HepG2 (cell line): ENCODE data around the gene RUFY2. TPM values are rescaled to one million over a fixed set of nuclear protein-coding genes. Genes with fewer than 3 reads are reported as not detected.
A peak's percentile ranks its signal among the peaks of the same experiment; 100 is the strongest.

Experiments
- FOXA3 ChIP-seq: IDR thresholded peaks from 2 replicates; pipeline ENCODE4 v1.6.1; 2016; ENCODE audit warnings: missing genetic modification reagents, missing compliant biosample characterization
- HMG20A ChIP-seq: IDR thresholded peaks from 2 replicates; pipeline ENCODE4 v1.6.1; 2016; ENCODE audit warnings: borderline replicate concordance
- MIXL1 ChIP-seq: IDR thresholded peaks from 2 replicates; pipeline ENCODE4 v1.6.1; 2016
- MTA3 ChIP-seq: sonication (generic); formaldehyde crosslinking; IDR thresholded peaks from 2 replicates; pipeline ENCODE4 v1.4.0; 2020; ENCODE audit warnings: missing genetic modification reagents
- NCOR1 ChIP-seq: fragments of 200-600 bp; sonication (generic); IDR thresholded peaks from 2 replicates; pipeline ENCODE4 v1.7.0; 2017; ENCODE audit warnings: antibody characterized with exemption, low read length, borderline replicate concordance
- NFIC ChIP-seq: IDR thresholded peaks from 2 replicates; pipeline ENCODE4 v1.6.1; 2012; ENCODE audit warnings: mild to moderate bottlenecking, low read length, inconsistent platforms
- NR2F1 ChIP-seq, 2 experiments: fragments of 450-650 bp in 1 of 2; formaldehyde crosslinking in 1 of 2; IDR thresholded peaks; 2 replicates each; pipeline versions ENCODE4 v1.5.0 to v1.6.1; 2016 to 2020; ENCODE audit warnings: mild to moderate bottlenecking in 1 of 2, missing compliant biosample characterization in 1 of 2, missing genetic modification reagents in 1 of 2, moderate library complexity in 1 of 2
- RARA ChIP-seq: IDR thresholded peaks from 2 replicates; pipeline ENCODE4 v1.6.1; 2016; ENCODE audit warnings: missing genetic modification reagents, missing compliant biosample characterization
- REXO4 ChIP-seq: sonication (generic); formaldehyde crosslinking; IDR thresholded peaks from 2 replicates; pipeline ENCODE4 v1.8.0; 2022; ENCODE audit warnings: missing genetic modification reagents, mild to moderate bottlenecking, borderline replicate concordance
- SUZ12 ChIP-seq: fragments of 150-350 bp; IDR thresholded peaks from 2 replicates; pipeline ENCODE4 v1.6.1; 2014; ENCODE audit warnings: low read depth, low read length
- YEATS4 ChIP-seq: sonication (generic); formaldehyde crosslinking; IDR thresholded peaks from 2 replicates; pipeline ENCODE4 v1.4.0; 2020; ENCODE audit warnings: missing genetic modification reagents, borderline replicate concordance
- ZEB1 ChIP-seq: IDR thresholded peaks from 2 replicates; pipeline ENCODE4 v1.6.1; 2012; ENCODE audit warnings: mild to moderate bottlenecking, low read depth, inconsistent platforms; ENCODE audit not compliant: insufficient replicate concordance
- ZNF383 ChIP-seq: sonication (generic); formaldehyde crosslinking; IDR thresholded peaks from 2 replicates; pipeline ENCODE4 v1.4.0; 2020; ENCODE audit warnings: missing genetic modification reagents, mild to moderate bottlenecking, borderline replicate concordance
- ZNF720 ChIP-seq: sonication (generic); formaldehyde crosslinking; IDR thresholded peaks from 2 replicates; pipeline ENCODE4 v1.4.0; 2020; ENCODE audit warnings: missing genetic modification reagents
- polyA plus RNA-seq, 8 experiments: library from polyadenylated mRNA; depleted of rRNA in 3 of 8; stranded (reverse) in 7 of 8; unstranded in 1 of 8; fragments of >200 nt; fragmentation: Illumina TruSeq in 4 of 8; extraction: Trizol in 4 of 8; gene quantifications; 2 replicates each; pipeline versions ENCODE4 v1.2.1 to v1.2.3, GENCODE V29; 2011 to 2016; ENCODE audit warnings: low read depth in 4 of 8, missing spikeins in 1 of 8, mixed read lengths in 1 of 8; ENCODE audit not compliant: insufficient read depth in 1 of 8
- total RNA-seq, 5 experiments: library from RNA; depleted of rRNA; stranded (reverse); fragments of >200 nt; fragmentation: Illumina TruSeq; extraction: Trizol; gene quantifications; 2 replicates each; pipeline ENCODE4 v1.2.3, GENCODE V29; 2016; ENCODE audit warnings: low read depth in 1 of 5
- TF ChIP-seq, protein P1 (sequence below), 2 experiments: fragments of 450-650 bp in 1 of 2; sonication (generic) in 1 of 2; formaldehyde crosslinking in 1 of 2; IDR thresholded peaks; 2 replicates each; pipeline versions ENCODE4 v1.6.1 to v1.8.0; 2016 to 2022; ENCODE audit warnings: antibody characterized with exemption in 1 of 2, mild to moderate bottlenecking in 1 of 2, missing genetic modification reagents in 1 of 2
- TF ChIP-seq, protein P2 (sequence below): sonication (generic); formaldehyde crosslinking; IDR thresholded peaks from 2 replicates; pipeline ENCODE4 v1.5.1; 2020; ENCODE audit warnings: mild to moderate bottlenecking, missing genetic modification reagents, borderline replicate concordance

The RUFY2 gene
- total and polyA plus RNA-seq, 2 of the 13 experiments (the other 11 are each of a cell fraction or from before 2014, with no cell fraction given): 10.1 to 16.1 TPM

DNA sequence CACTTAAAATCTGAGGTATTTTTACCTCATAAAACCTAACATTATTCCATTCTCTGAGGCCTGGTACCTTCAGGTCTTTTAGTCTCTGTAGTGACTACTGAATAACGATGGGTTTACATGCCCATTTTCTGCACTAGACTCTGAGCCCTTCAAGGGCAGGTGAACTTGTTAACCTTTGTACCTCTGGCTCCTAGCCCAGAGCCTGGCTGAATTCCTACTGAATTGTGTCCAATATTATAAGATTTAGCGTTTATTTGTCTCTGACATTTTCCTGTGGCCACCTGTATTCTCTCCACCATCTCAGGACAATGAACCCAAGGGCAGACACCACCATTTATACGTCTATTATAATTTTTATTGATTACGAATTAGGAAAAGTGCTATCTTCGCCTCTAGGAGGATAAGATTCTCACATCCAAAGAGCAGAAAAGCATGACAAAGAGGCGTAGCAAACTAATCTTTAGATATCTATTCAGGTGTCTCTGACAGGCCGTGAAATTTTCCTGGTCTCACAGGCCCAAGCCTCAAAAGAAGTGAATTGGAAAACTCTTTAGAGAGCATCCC, 103.1 kb downstream of the RUFY2 start (continued):
- TF ChIP-seq ZNF383 (CRISPR knock-in tag) (no peak), ZEB1 (no peak), REXO4 (CRISPR knock-in tag) (no peak), HMG20A (CRISPR knock-in tag) (peak; percentile 54; the same call in 1 of the 2 replicates), YEATS4 (no peak), NCOR1 (peak; percentile 79; the same call in 1 of the 2 replicates), RARA (peak; percentile 45), NFIC (peak; percentile 71), MIXL1 (CRISPR knock-in tag) (peak; percentile 85), NR2F1 (CRISPR knock-in tag; IDR thresholded peaks at IDR 0.05) (0 out of 4 replicates have a peak, but pooled peaks of 1 of the 2 experiments have one; percentile 31), SUZ12 (no peak), ZNF720 (CRISPR knock-in tag) (no peak), MTA3 (CRISPR knock-in tag) (no peak), FOXA3 (CRISPR knock-in tag) (0 out of 2 replicates have a peak, but pooled peaks have one; percentile 6)
- TF ChIP-seq, protein P1, sequence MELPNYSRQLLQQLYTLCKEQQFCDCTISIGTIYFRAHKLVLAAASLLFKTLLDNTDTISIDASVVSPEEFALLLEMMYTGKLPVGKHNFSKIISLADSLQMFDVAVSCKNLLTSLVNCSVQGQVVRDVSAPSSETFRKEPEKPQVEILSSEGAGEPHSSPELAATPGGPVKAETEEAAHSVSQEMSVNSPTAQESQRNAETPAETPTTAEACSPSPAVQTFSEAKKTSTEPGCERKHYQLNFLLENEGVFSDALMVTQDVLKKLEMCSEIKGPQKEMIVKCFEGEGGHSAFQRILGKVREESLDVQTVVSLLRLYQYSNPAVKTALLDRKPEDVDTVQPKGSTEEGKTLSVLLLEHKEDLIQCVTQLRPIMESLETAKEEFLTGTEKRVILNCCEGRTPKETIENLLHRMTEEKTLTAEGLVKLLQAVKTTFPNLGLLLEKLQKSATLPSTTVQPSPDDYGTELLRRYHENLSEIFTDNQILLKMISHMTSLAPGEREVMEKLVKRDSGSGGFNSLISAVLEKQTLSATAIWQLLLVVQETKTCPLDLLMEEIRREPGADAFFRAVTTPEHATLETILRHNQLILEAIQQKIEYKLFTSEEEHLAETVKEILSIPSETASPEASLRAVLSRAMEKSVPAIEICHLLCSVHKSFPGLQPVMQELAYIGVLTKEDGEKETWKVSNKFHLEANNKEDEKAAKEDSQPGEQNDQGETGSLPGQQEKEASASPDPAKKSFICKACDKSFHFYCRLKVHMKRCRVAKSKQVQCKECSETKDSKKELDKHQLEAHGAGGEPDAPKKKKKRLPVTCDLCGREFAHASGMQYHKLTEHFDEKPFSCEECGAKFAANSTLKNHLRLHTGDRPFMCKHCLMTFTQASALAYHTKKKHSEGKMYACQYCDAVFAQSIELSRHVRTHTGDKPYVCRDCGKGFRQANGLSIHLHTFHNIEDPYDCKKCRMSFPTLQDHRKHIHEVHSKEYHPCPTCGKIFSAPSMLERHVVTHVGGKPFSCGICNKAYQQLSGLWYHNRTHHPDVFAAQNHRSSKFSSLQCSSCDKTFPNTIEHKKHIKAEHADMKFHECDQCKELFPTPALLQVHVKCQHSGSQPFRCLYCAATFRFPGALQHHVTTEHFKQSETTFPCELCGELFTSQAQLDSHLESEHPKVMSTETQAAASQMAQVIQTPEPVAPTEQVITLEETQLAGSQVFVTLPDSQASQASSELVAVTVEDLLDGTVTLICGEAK (IDR thresholded peaks at IDR 0.05): no peak
- TF ChIP-seq, protein P1 (CRISPR knock-in tag; IDR thresholded peaks at IDR 0.05): no peak
- TF ChIP-seq, protein P2, sequence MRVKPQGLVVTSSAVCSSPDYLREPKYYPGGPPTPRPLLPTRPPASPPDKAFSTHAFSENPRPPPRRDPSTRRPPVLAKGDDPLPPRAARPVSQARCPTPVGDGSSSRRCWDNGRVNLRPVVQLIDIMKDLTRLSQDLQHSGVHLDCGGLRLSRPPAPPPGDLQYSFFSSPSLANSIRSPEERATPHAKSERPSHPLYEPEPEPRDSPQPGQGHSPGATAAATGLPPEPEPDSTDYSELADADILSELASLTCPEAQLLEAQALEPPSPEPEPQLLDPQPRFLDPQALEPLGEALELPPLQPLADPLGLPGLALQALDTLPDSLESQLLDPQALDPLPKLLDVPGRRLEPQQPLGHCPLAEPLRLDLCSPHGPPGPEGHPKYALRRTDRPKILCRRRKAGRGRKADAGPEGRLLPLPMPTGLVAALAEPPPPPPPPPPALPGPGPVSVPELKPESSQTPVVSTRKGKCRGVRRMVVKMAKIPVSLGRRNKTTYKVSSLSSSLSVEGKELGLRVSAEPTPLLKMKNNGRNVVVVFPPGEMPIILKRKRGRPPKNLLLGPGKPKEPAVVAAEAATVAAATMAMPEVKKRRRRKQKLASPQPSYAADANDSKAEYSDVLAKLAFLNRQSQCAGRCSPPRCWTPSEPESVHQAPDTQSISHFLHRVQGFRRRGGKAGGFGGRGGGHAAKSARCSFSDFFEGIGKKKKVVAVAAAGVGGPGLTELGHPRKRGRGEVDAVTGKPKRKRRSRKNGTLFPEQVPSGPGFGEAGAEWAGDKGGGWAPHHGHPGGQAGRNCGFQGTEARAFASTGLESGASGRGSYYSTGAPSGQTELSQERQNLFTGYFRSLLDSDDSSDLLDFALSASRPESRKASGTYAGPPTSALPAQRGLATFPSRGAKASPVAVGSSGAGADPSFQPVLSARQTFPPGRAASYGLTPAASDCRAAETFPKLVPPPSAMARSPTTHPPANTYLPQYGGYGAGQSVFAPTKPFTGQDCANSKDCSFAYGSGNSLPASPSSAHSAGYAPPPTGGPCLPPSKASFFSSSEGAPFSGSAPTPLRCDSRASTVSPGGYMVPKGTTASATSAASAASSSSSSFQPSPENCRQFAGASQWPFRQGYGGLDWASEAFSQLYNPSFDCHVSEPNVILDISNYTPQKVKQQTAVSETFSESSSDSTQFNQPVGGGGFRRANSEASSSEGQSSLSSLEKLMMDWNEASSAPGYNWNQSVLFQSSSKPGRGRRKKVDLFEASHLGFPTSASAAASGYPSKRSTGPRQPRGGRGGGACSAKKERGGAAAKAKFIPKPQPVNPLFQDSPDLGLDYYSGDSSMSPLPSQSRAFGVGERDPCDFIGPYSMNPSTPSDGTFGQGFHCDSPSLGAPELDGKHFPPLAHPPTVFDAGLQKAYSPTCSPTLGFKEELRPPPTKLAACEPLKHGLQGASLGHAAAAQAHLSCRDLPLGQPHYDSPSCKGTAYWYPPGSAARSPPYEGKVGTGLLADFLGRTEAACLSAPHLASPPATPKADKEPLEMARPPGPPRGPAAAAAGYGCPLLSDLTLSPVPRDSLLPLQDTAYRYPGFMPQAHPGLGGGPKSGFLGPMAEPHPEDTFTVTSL (CRISPR knock-in tag): peak; percentile 65; the same call in 1 of the 2 replicates
